ENCODE data around the gene SELL.
"Not testable (repeated sequence)": the region's sequence is repeated elsewhere in the genome, so short reads cannot be mapped to it uniquely, and the experiment has no call there.

The SELL gene

DNA sequence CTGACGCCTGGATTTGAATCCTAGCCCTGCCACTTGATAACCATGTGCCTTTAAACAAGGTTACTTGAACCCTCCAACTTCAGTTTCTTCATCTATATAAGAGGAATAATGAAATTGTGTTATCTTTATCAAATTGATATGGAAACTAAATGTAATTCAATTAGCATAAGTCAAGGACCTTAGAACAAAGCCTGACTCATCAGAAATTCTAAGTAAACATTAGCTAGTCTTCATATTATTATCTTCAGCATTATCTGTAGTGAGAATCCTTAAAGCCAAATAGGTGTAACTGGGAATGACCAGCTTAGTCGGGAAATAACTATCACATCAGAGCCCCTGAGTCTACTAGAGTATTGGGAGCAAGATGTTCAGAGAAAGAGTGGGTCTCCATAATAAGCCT lies 6.6 kb downstream of the SELL start:
- DNase-seq (ENCODE audit: low spot score): no peak

DNA sequence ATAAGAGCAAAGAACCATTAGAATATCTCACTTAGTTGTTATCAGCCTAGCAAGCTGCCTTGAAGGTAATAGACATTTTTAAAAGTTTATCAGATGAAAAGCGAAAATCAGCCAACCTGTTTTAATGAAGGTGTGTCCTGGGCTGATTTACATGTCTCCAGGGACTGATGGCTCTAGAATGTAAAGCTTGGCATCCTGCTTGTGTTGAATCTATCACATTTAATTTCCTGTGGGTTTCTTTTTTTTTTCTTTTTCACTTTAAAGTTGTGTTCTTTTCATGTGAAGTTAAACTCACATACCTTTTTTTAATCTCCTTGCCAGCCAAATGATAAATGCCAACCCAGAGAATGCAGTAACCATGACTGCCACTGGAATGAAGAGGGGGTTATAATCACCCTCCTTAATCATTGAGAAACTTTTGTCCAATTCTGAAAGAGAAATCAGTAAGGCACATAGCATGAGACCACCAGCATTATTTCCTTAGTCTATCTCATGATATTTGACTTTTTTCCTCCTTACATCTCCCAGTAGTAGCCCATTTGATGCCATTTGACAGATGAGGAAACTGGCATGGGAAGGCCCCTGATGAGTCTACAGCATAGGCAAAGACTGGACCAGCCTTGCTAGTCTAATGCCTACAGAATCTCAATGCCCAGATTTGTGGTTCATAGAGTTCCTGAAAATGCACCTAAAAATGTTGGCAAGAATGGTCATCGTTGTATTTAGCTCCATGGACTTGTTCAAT lies 10.0 kb downstream of the SELL start:
- DNase-seq (ENCODE audit: low spot score): no peak

DNA sequence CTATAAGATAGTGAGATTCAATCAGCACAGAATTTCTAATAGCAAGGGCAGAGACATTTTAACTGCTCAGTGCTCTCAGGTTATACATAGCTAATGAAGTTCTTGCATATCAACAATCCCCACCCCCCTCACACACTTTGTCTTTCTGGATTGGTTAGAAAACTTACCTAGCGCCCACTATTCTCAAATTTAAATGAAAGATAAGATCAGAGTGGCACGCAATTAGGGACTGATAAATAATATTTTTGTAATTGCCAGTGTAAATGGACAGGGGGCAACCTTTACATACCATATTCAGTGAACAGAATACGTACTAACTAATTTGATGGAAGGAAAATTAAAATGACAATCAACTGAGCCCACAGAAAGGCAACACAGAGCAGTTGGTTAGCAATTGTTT lies 11.7 kb downstream of the SELL start:
- DNase-seq (ENCODE audit: low spot score): no peak

DNA sequence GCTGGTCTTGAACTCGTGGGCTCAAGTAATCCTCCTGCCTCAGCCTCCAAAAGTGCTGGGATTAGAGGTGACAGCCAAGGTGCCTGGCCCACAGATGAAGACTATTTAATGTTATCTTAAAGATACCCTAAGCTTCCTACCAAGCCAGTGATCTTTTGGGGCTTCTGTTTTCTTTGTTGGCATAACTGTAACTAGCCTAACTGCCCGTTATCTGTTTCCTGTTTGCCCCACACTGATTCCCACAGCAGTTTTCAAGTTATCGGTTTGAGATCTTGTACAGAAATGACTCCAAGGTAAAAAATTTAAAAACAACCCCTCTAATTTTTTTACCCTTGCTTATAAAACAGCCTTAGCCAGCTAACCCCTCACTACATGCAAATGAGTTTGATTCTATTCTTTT lies 12.4 kb downstream of the SELL start:
- DNase-seq (ENCODE audit: low spot score): no peak

DNA sequence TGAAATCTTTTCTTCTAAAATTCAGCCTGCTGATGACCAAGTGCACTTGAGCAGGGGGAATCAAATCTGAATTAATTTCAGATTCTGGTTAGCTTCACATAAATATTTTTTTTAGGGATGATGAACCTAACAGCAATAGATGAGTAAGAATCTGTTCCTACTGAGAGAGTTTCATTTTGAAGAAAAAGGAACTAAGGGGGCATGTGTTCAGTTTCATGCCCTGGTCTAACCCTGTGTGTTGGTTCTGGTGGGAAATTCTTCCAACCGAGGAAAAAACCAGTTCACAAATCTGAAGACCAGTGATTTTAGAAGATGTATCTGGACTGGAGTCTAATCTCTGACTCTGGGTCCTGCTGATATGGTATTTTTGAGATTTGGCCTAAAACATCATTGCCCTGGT lies 13.7 kb downstream of the SELL start:
- DNase-seq (ENCODE audit: low spot score): no peak

DNA sequence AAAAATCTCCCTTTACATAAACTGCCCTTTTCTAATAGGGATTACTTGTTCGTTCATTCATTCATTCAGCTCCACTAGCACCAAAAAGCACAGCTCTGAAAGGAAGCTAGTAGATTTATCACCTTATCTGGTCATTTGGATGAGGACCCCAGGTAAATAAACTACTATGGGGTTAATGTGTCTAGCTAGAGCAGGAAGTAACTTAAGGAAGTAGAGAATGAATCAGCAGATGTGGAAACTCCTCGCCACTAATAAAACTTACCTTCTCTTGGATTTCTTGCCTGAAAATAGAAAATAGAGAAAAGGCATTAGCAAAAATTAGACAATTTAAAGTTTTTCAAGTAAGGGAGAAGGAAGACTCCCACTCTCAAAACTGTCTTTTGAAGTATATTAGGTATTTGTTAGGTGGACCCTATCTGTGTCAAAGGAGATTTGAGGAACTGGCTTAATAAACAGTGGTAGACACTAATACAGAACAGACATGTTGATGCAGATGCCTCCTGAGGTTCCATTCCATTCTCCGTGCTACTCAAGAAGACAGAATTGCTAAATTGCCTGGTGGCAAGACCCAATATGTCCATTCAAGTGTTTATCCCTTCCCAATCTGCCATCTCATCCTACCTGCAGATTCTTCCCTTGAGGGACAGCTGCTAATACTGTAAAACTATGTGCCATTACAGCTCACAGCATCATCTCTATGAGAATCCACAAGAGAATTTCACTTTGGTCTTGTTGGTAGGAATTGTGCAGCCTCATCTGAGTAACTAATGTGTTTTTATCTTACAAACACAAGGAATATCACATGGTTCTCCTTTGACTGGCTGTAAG lies 14.9 kb downstream of the SELL start:
- DNase-seq (ENCODE audit: low spot score): no peak

DNA sequence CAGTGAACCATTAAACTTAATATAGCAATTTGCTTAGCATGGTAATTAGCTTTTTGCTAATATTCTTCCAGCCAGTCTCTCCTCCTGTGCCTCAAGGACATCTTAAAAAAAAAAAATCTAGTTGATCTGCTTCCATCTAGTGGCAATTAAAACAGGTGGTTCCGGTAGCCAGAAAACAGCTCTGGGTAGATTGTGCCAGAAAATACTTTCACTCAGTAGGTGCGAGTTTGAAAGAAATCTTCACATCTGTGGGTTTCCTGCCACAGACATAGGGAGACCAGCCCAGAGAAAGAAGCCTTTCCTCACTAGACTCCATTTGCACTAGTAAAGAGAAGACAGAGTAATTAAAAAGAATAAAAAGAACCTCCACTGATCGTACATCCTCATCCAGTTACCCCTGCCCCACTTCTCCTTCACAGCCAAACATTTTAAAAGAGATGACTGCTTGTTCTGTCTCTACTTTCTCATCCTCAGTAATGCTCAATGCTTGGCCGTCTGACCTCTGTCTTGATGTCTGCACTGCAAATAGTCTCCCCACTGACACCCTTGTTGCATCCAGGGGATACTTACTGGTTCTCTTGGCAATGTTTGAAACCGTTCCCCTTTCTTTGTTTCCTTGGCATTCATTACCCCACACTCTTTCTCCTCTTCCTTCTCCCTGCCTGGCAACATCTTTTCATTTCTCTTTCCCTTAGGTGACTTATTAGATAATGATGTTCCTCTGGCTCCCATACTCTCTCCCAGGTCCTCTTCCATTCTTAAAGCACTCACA lies 16.9 kb downstream of the SELL start:
- DNase-seq (ENCODE audit: low spot score): no peak

DNA sequence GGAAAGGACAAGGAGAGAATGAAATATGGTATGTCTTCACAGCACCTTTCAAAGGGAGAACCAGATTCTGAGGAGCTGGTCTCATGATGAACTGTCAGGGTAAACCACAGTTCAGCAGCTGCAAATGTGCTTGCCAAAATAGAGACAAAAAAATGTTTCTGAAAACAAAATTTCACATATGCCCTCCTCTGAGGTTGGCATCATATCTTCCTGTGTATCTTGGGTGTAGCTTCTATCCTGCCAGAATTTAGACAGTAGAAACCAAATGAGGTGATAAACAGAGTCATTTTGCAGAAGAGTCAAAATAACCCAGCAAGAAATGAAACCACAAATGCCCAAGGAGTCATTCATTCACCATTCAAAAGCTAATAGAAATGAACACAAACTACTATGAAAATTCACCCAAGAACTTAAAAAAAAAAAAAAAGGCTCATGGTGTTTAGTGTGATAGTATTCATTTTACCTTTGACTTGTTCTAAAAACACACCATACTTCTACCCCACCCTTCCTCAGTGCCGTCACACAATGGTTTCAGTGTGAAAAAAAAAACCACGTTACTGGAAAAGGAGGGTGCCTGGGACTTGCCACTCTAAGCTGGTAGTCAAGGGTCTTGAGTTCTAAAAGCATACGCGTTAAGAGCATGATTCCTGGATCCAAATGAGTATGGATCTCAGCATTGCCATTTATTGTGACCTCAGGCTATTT lies 18.5 kb downstream of the SELL start:
- no peak for DNase-seq (ENCODE audit: low spot score)

DNA sequence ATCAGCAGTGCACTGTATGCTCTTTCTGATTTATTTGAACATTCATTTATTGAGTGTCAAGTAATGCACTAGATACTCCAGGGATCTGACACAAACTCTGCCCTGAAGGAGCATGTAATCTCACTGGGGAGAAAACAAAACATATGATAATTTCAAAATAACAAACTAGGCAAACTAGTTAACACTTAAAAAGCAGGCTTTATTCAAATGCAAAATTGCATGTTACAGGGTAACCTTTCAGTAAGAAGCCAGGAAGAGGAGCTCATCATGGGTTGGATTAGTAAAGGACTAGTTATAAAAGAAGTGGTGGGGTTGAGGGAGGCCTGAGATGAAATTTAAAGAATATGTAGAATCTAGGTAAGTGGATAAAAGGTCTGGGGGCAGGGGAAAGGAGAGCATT lies 20.9 kb downstream of the SELL start:
- DNase-seq (ENCODE audit: low spot score): no peak

DNA sequence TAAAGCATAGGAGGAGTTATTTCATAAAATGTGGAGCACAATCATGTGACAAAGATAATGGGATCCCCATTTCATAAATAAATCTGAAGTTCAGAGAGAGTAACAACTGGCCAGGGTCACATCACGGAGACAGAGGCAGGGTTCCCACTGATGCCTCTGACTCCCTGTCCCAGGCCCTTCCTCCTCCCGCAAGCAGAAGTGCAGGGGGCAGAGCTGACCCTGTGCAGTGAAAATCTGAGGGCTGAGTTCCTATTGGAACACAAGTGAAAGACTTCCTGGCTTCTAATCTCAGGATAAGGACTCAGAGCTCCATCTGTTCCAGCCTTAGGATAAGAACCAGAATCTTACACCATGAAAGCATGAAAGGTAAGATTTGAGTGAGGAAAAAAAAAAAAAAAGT lies 22.0 kb downstream of the SELL start:
- DNase-seq (ENCODE audit: low spot score): no peak

DNA sequence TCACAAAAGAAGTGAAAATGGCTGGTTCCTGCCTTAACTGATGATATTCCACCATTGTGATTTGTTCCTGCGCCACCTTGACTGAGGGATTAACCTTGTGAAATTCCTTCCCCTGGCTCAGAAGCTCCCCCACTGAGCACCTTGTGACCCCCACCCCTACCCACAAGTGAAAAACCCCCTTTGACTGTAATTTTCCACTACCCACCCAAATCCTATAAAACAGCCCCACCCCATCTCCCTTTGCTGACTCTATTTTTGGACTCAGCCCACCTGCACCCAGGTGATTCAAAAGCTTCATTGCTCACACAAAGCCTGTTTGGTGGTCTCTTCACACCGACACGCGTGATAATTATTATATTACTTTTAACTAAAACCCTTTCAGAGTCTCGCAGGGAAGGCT lies 23.0 kb downstream of the SELL start:
- not testable (repeated sequence) for DNase-seq (ENCODE audit: low spot score)

DNA sequence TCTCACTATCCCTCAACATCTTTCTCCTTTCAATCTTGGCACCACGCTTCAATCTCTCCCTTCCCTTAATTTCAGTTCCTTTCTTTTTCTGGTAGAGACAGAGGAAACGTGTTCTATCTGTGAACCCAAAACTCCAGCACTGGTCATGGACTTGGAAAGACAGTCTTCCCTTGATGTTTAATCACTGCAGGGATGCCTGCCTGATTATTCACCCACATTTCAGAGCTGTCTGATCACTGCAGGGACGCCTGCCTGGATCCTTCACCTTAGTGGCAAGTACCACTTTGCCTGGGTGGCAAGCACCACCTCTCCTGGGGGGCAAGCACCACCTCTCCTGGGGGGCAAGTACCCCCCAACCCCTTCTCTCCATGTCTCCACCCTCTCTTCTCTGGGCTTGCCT lies 27.8 kb downstream of the SELL start:
- DNase-seq (ENCODE audit: low spot score): no peak

DNA sequence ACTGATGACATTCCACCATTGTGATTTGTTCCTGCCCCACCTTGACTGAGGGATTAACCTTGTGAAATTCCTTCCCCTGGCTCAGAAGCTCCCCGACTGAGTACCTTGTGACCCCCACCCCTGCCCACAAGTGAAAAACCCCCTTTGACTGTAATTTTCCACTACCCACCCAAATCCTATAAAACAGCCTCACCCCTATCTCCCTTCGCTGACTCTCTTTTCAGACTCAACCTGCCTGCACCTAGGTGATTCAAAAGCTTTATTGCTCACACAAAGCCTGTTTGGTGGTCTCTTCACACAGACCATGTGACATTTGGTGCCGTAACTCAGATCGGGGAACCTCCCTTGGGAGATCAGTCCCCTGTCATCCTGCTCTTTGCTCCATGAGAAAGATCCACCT lies 28.3 kb downstream of the SELL start:
- not testable (repeated sequence) for DNase-seq (ENCODE audit: low spot score)

DNA sequence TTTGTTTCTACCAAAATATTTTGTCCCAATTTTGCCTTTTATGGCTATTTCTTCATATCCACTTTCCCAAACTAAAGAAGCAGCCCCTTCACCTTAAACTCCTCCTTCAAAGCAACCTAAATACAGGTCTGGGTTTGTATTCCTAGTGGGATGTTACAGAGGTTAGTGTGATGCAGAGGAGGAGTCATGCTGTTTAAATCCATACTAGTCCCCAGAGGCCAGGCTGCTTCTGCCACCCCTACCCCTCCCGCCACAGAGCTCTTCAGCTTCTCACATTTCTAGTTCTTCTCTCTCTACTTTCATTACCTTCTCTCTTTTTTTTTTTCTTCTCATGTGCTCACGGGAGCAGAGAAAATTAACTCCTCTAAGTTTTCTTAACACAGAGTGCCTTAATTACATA lies 29.3 kb downstream of the SELL start:
- no peak for DNase-seq (ENCODE audit: low spot score)

DNA sequence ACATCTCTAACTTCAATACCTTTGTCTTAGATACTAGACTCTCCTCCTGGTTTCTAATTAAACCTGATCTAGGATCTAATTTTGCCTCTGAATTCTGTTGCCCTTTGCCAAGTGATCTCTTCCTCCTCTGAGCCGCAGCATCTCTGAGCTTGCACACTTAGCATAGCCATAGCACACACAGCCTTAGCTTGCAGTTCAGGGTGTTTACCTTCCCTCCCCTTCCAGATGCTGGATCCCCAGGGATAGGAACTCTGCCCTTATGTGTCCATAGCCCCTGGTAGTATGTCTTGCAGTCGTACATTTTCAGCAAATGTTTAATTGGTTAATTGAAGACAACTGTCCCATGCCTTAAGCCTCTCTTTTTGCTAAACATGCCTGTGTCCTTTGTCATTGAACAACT lies 30.3 kb downstream of the SELL start:
- no peak for DNase-seq (ENCODE audit: low spot score)

DNA sequence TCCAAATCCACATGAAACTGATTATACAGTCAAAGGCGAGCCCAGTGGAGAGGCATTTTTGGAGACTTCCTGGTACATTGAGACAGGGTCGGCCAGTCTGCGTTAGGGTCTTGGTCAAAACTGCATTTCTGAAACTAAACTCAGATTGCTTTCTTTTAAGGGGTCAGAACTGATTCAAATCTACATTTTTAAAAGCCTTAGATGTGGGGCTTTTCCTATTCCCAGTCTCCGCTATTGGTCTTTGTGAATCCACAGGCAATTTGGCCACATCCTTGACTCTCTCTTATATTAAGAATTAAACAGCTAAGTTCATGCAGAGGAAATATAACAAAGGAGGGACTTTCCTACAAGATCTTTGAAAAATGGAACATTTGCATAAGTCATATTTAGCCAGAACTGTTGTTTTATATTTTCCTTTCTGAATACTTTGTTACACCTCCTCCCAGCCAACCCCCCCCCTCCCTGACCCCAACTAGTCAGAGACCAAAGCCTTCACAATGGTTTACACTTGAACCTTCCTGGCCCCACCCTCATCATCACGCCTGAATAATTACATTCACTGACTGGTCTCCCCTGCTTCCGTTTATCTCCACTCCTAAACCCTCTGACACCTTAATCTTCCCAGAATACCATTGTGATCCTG lies 30.9 kb downstream of the SELL start:
- no peak for DNase-seq (ENCODE audit: low spot score)

DNA sequence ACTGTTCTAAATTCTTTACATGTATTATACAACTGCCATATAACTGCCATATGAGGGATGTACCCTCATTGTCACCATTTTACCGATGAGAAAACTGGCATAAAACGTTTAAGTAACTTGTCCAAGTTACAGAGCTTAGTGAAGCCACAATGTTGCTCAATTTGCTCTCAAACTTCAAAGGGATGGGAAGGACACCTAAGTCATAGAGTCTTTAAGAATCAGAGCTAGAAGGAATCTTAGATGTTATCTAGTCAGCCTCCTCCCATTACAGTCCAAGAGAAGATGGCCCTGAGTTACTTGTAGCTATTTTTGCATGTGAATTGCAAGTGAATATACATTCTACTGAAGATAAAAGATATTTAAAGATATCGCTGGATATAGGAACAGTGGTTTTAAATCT lies 31.7 kb downstream of the SELL start:
- DNase-seq (ENCODE audit: low spot score): no peak

DNA sequence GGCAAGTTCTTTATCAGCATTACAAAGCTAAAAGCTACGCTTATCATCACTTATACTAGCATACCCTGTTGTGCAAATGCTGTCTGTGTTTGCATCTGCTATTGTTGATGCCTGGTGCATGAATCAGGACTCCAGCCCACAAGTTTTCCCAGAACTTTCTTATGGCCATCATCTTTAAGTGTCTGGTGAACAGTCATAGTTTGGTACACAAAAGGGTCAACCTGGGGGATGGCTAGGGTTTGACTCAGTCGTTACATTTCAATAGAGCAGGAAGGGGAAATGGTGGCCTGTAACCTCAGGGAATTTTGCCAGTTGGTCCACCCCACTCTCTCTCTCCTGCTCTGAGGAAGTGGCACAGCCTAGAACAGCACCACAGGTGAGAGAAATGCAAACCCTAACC lies 35.4 kb downstream of the SELL start:
- DNase-seq (ENCODE audit: low spot score): no peak

DNA sequence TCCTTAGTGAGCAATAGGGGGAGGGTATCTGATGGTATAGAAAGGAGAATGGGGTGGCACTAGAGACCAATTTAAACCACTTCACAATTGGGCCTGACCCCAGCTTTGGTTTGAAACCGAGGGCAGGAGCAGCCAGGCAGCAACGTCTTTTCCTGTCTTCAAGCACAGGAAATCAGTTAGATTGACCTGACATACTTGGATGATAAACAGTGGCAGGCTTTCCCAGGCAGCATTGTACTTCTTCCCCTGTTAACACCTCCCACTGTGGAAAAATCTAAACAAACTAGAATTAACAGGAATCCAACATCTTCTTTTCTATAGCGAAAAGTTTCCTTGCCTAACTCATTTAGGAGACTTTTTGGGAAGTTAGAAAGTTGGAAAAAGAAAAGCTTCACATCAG lies 40.6 kb downstream of the SELL start:
- DNase-seq (ENCODE audit: low spot score): no peak

DNA sequence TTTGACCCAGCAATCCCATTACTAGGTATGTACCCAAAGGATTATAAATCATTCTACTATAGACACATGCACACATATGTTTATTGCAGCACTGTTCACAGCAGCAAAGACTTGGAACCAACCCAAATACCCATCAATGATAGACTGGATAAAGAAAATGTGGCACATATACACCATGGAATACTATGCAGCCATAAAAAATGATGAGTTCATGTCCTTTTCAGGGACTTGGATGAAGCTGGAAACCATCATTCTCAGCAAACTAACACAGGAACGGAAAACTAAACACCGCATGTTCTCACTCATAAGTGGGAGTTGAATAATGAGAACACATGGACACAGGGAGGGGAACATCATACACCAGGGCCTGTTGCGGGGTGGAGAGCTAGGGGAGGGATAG lies 41.2 kb downstream of the SELL start:
- DNase-seq (ENCODE audit: low spot score): not testable (repeated sequence)

DNA sequence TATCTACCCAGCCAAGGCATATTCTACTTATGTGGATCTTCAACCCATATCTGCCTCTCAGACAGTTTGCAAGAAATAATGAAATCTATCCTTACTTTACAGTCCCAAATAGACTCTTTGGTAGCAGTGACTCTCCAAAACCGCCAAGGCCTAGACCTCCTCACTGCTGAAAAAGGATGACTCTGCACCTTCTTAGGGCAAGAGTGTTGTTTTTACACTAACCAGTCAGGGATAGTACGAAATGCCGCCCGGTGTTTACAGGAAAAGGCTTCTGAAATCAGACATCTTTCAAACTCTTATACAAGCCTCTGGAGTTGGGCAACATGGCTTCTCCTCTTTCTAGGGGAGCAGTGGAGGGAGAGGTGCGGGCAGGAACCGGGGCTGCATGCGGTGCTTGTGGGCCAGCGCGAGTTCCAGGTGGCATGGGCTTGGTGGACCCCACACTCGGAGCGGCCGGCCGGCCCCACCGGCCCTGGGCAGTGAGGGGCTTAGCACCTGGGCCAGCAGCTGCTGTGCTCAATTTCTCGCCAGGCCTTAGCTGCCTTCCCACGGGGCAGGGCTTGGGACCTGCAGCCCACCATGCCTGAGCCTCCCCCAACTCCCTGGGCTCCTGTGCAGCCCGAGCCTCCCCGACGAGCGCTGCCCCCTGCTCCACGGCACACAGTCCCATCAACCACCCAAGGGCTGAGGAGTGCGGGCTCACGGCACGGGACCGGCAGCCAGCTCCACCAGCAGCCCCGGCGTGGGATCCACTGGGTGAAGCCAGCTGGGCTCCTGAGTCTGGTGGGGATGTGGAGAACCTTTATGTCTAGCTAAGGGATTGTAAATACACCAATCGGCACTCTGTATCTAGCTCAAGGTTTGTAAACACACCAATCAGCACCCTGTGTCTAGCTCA lies 43.5 kb downstream of the SELL start:
- not testable (repeated sequence) for DNase-seq (ENCODE audit: low spot score)

Measured in AG08395 (cell line).